HG03378 (cell line): ENCODE data around the gene ZNRF1.
A peak's percentile ranks its signal among the peaks of the same experiment; 100 is the strongest.

Experiments used
- ATAC-seq: cut with Tn5 transposase; IDR thresholded peaks from one replicate; pipeline ENCODE4 v1.9.1; 2021; ENCODE audit warnings: mild to moderate bottlenecking, moderate library complexity; ENCODE audit not compliant: unreplicated experiment

ZNRF1 gene

DNA sequence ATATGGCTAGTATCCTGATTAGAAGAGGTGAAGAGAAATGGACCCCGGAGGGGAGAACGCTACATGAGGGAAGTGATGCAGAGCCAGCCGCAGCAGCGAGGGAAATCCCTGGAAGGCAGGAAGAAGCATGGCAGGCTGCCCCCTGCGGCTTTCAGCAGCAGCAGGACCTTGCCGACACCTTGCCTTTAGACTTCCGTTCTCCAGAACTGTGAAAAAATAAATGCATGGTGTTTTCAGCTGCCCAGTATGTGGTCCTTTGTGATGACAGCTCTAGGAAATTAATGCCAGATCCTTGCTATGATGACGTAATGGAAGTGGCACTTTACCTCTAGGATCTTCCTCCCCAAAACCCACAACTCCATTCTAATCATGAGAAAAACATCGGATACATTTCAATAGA lies 139.8 kb downstream of the ZNRF1 start:
- no peak for ATAC-seq

DNA sequence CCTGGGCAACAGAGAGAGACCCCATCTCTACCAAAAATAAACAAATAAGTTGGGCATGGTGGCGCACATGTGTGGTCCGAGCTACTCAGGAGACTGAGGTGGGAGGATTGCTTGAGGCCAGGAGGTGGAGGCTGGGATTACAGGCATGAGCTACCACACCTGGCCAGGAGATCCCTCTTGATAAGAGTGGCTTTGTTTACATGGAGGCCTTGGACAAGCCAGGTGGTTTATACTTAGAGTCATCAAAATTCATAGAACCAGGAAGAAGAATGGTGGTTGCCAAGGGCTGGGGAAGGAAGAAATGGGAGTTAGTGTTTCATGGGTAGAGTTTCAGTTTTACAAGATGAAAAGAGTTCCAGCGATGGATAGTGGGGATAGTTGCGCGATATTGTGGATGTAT lies 140.7 kb downstream of the ZNRF1 start:
- no peak for ATAC-seq

GRCh38 chr16:75143941-75144340 lies 145.1 kb downstream of the ZNRF1 start:
- ATAC-seq, result no peak

DNA sequence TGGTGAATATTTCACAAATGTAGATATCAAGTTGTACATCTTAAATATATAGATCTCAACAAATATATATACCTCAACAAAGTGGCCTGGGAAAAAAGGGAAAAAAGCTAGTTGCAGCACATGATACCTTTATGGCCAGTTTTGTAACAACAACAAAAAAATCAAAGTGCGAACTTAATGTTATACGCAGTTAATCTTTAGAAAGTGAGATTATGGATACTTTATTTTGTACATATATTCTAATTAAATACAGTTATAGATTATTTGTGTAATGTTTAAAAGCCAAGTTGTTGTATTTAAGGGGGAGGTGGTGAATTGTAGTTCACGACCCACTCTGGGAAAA lies 149.1 kb downstream of the ZNRF1 start:
- ATAC-seq, result no peak

- peak; percentile 75 for ATAC-seq
Observed at GRCh38 chr16:75148311-75149195, 149.7 kb downstream of the ZNRF1 start, which contains the start of gene ZFP1. Gene ZFP1, plus strand, starts transcription at chr16:75148524. Its CDS starts 4,428 bp downstream, at chr16:75152952.

DNA sequence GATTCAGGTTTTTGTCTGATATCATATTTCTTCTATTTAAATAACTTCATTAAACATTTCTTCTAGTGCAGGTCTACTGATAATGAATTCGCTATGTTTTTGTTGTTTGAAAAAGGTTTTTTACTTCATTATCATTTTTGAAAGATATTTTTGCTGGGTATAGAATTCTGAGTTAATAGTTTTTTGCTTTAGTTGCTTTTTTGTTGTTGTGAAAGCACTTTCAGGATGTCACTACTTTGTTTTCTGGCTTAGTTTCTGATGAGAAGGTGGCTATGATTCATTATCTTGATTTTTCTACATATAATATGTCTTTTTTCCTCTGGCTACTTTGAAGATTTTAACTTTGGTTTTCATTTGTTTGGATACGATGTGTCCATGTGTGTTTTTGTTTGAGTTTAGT lies 153.0 kb downstream of the ZNRF1 start:
- ATAC-seq, result no peak

- ATAC-seq, result no peak
Observed at GRCh38 chr16:75152635-75153034, 153.8 kb downstream of the ZNRF1 start.

- no peak for ATAC-seq
Observed at GRCh38 chr16:75160386-75160785, 161.6 kb downstream of the ZNRF1 start.
